Parathyroid adenoma (tissue), 2 donors: ENCODE results near the gene BCL7B.

Experiments used
- H2AFZ ChIP-seq: fragments of 300-600 bp; sonication (generic); one replicate; pipeline ENCODE4 v1.7.0; 2017; ENCODE audit warnings: antibody characterized with exemption, mild to moderate bottlenecking
- H3K27ac ChIP-seq: fragments of 300-600 bp; sonication (generic); one replicate; pipeline ENCODE4 v1.7.0; 2017
- H3K27me3 ChIP-seq: fragments of 300-600 bp; sonication (generic); one replicate; pipeline ENCODE4 v1.7.0; 2017; ENCODE audit warnings: low read length; ENCODE audit not compliant: control insufficient read depth, insufficient read depth
- H3K36me3 ChIP-seq: fragments of 300-600 bp; sonication (generic); one replicate; pipeline ENCODE4 v1.7.0; 2017; ENCODE audit warnings: low read length; ENCODE audit not compliant: control insufficient read depth, insufficient read depth
- H3K4me1 ChIP-seq: fragments of 300-600 bp; sonication (generic); one replicate; pipeline ENCODE4 v1.7.0; 2017; ENCODE audit warnings: control low read depth
- H3K4me2 ChIP-seq: fragments of 300-600 bp; sonication (generic); one replicate; pipeline ENCODE4 v1.7.0; 2017; ENCODE audit warnings: low read length
- H3K4me3 ChIP-seq: fragments of 300-600 bp; sonication (generic); one replicate; pipeline ENCODE4 v1.7.0; 2017; ENCODE audit warnings: low read depth, low read length
- H3K79me2 ChIP-seq: fragments of 300-600 bp; sonication (generic); one replicate; pipeline ENCODE4 v1.7.0; 2017; ENCODE audit warnings: control low read depth
- H3K9ac ChIP-seq: fragments of 300-600 bp; sonication (generic); one replicate; pipeline ENCODE4 v1.7.0; 2017; ENCODE audit warnings: mild to moderate bottlenecking
- H3K9me3 ChIP-seq: fragments of 300-600 bp; sonication (generic); one replicate; pipeline ENCODE4 v1.7.0; 2017; ENCODE audit warnings: low read length; ENCODE audit not compliant: control insufficient read depth
- CTCF ChIP-seq: fragments of 300-600 bp; sonication (generic); IDR thresholded peaks from one replicate; pipeline ENCODE4 v1.7.0; 2017; ENCODE audit warnings: antibody characterized with exemption, mild to moderate bottlenecking
- donor health status: primary hyperparathyroidism.

Gene BCL7B

GRCh38 chr7:73487486-73487885 is 70.0 kb downstream of the BCL7B start:
- Histone ChIP-seq H2AFZ (no peak overlapping the region), H3K4me1 (peaks cover 25% of the 10 kb centered on the region), H3K4me2 (no peak overlapping the region), H3K9ac (no peak overlapping the region), H3K36me3 (no peaks in the 10 kb centered on the region), H3K9me3 (no peaks in the 10 kb centered on the region), H3K79me2 (peaks cover 6% of the 10 kb centered on the region), H3K4me3 (no peak overlapping the region), H3K27ac (no peak overlapping the region), H3K27me3 (no peaks in the 10 kb centered on the region)
- TF ChIP-seq CTCF, result no peak
